GM12891 (cell line): ENCODE data around the gene GTPBP2.

ENCODE experiments used
- POLR2A ChIP-seq: IDR thresholded peaks from 2 replicates; pipeline ENCODE4 v1.6.1; 2011; ENCODE audit warnings: low read depth, low read length, control low read depth
- POLR2AphosphoS5 ChIP-seq: IDR thresholded peaks from 2 replicates; pipeline ENCODE4 v1.6.1; 2011; ENCODE audit warnings: low read depth, low read length, control low read depth

DNA sequence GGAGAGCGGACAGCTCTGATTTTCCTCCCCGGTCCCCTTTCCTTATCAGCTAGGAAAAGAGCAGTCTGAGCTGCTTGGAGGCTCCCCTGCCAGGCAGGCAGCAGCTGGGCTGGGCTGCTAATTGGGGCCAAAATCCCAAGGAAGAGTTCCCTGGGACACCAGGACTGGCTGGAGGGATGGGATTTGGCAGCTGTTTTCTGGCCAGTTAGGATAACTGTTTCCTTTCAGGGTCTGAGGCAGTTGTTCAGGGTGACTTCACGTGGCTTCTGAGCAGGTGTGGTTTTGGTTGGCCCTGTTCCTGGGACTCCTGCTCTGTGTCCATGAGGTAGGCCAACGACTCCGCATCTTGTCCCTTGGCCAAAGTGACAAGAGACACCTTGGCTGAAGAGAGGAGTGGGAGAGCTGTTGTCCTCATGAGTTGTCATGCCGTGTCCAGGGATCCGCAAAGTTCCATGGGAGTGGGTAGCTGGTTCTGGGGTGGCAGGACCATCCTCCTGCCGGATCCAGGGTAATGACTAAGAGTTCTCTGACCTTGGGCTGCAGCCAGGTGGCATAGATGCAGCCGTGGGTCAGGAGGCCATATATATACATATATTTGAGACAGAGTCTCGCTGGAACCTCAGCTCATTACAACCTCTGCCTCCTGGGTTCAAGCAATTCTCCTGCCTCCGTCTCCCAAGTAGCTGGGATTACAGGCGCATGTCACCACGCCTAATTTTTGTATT is 37.3 kb upstream of the GTPBP2 start:
- TF ChIP-seq POLR2A (no peak), POLR2AphosphoS5 (no peak)
